Fibroblast of skin of back (primary cell): ENCODE results near the gene CLSTN2.

Experiments
- DNase-seq: peaks from one replicate; pipeline ENCODE4 v3.0.0-alpha.2; 2013

The CLSTN2 gene

DNA sequence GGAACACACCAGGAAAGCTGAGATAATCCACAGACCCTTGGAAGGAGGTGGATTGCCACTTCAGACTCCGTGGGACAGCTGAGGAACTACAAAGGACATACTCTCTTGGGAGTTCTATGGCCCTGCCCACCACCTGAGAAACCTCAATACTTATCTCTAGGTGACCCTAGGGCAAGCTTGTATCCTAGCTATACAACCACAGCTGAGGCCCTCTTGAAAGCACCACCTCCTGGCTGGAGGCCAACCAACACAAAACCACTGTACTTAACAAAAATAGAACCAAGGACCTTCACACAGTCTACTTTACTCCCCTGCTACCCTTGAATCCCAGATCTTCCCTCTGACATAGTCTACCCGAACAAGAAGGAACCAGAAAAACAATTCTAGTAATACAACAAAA is 682.1 kb downstream of the CLSTN2 start:
- no peak for DNase-seq

DNA sequence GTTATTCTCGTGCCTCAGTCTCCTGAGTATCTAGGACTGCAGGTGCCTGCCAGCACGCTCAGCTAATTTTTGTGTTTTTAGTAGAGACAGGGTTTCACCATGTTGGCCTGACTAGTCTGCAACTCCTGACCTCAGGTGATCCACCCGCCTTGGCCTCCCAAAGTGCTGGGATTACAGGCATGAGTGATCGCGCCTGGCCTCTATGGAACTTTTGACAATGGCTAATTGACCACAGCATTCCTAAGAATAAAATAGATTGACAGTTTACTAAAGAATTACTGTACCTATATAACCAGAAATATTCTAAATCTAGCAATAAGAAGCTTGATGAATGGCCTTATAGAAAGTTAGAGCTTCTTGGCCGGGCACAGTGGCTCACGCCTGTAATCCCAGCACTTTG is 691.9 kb downstream of the CLSTN2 start:
- no peak for DNase-seq
